Omental fat pad (tissue), 4 donors: ENCODE measurements around the gene OR5AU1. TPM values are rescaled to one million over a fixed set of nuclear protein-coding genes. Genes with fewer than 3 reads are reported as not detected.

Experiments used
- ATAC-seq: fragments of 150-250 bp; one replicate; pipeline ENCODE4 v1.9.1; 2016; ENCODE audit warnings: mild to moderate bottlenecking, moderate library complexity; ENCODE audit not compliant: low FRiP score
- DNase-seq: peaks from one replicate; pipeline ENCODE4 v3.0.0-alpha.2; 2019; ENCODE audit warnings: low spot score
- total RNA-seq, 4 donors: library from RNA; depleted of rRNA; stranded (reverse); fragments of >200 nt; gene quantifications; one replicate each; pipeline ENCODE4 v1.1.0, GENCODE V29; 2016
- TF ChIP-seq, protein P1 (sequence below), 3 donors: fragments of 450-650 bp; IDR thresholded peaks; one replicate each; pipeline ENCODE4 v1.5.1; 2016 to 2017; ENCODE audit warnings: antibody characterized with exemption in 3 of 3, mild to moderate bottlenecking in 3 of 3, moderate library complexity in 2 of 3

OR5AU1 gene
- total RNA-seq, 4 donors from 2014 or later: 0.09 TPM; not detected in 3

DNA sequence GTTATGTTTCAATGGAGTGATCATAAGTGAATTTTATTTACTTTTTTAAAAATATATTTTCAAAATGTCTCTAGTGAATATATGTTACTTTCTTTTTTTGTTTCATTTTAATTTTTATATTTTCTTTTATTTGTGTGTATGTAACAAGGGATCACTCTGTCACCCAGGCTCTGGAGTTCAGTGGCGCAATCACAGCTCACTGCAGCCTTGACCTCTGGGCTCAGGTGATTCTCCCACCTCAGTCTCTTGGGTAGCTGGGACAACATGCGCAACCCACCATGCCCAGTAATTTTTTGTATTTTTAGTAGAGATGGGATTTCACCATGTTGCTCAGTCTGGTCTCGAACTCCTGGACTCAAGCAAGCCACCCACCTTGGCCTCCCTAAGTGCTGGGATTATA lies 36.9 kb downstream of the OR5AU1 start:
- ATAC-seq (no peak), DNase-seq (no peak)
- TF ChIP-seq, protein P1, sequence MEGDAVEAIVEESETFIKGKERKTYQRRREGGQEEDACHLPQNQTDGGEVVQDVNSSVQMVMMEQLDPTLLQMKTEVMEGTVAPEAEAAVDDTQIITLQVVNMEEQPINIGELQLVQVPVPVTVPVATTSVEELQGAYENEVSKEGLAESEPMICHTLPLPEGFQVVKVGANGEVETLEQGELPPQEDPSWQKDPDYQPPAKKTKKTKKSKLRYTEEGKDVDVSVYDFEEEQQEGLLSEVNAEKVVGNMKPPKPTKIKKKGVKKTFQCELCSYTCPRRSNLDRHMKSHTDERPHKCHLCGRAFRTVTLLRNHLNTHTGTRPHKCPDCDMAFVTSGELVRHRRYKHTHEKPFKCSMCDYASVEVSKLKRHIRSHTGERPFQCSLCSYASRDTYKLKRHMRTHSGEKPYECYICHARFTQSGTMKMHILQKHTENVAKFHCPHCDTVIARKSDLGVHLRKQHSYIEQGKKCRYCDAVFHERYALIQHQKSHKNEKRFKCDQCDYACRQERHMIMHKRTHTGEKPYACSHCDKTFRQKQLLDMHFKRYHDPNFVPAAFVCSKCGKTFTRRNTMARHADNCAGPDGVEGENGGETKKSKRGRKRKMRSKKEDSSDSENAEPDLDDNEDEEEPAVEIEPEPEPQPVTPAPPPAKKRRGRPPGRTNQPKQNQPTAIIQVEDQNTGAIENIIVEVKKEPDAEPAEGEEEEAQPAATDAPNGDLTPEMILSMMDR (IDR thresholded peaks at IDR 0.05): no peak

DNA sequence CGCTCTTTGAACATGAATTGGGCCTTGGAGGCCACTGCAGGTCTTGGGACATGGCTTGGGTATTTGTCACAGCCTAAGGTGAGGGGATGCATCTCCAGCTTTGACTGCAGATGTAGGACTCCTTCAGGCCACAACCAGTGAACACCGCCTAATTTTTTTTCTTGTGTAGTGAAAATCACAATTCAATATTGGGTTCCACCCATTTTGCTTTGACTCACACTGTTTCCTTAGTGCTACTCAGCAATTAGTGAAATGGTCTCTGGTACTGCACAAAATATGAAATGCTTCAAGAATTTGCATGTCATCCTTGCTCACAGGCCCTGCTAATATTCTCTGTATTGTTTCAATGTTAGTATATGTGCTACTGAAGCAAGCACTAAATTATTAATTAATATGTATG lies 42.5 kb downstream of the OR5AU1 start:
- ATAC-seq: no peak
- TF ChIP-seq, protein P1 (IDR thresholded peaks at IDR 0.05): no peak
- DNase-seq: no peak

DNA sequence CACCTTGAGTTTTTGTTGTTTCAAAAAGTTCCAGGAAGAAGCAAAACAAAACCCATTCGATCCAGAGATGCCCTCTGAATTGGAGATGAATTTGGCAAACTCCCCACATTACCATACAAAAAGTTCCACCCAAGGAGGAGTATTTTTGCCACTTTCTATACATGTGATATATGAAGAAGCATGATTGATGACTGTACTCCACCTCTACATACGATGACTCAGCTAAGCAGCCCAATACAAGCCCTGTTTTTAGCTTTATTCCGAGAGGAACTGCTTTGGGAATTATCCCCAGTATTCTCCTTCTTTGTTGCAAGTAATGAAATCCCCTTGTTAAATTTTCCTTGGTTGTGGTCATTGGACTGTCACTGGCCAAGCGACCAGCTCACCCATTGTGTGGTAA lies 43.6 kb downstream of the OR5AU1 start:
- ATAC-seq (no peak), DNase-seq (no peak)
- TF ChIP-seq, protein P1 (IDR thresholded peaks at IDR 0.05): no peak

DNA sequence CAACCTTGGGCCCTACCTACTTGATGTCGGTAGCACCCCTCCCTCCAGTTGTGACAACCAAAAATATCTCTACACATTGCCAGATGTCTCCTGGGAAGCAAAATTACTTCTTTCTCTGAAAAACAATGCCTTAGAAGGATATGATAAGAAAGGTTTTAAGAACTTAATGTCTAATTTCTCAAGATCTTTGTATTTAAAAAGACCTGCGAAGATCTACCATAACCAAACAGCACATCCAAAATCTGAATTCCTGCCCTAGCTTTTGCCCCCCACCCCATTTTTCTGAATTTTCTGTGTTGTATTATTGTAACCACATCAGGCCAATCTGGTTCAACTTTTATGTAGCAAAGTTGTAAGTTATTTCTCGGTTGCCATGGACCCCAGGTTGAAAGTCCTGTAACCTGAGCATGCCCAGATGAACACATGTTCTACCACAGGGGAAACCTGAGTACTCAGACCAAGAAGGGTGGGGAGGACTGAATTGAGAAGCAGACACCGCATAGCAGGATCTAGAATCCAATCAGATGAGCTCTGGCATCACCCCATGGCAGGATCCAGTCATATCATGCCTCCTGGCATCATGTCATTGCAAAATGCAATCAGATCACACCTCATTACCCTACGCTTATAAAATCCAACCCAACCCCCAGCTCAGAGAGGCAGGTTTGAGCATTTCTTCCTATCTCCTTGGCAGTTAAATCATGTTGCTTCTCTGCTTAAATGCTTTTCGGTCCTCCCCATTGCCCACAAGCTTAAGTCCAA lies 46.3 kb downstream of the OR5AU1 start:
- no peak for ATAC-seq
- TF ChIP-seq, protein P1 (IDR thresholded peaks at IDR 0.05): no peak
- no peak for DNase-seq

DNA sequence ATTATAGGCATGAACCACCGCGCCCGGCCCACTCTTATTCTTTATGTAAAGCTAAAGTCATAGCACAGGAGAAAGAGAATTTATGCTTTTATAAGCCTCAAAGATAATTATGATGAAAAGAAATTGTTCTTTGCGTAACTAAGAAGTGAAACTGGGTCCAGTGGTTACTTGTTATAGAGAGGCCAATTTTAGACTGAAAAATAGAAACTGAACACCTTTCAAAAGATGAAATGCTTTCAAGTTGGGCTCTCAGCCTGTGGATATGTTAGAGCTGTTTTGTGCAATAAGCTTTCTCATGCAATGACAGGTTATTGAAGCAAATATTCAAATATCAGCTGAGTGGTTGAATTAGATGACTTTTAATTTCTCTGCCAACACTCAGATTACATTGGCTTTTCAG lies 47.1 kb downstream of the OR5AU1 start:
- TF ChIP-seq, protein P1 (IDR thresholded peaks at IDR 0.05): no peak
- no peak for DNase-seq
- no peak for ATAC-seq

DNA sequence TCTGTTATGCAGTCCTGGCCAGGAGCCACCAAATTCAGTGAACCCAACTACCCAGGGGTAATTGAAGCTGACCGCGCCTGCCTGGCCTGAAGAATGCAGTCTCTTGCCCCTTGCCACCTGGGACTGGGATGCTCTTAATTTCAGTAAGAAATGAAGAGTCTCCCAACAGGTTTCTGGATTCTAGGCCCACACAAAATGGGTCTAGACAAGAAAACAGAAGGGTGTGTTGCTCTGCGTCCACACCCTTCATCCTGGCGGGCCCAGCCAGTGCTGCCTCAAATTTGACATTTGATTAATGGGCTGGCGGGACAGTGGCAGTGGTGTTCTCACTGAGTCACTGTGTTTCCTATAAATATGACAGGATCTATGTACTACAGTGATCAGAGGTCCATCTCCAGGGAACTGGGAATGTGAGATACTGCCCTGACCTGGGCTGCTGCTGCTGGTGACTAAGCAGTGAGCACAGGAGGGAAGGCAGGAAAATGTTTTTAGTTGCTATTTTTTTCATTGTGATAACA lies 48.5 kb downstream of the OR5AU1 start:
- ATAC-seq (no peak), DNase-seq (no peak)
- TF ChIP-seq, protein P1 (IDR thresholded peaks at IDR 0.05): no peak
